Upper lobe of left lung (tissue), 4 donors: Measurements from ENCODE around the gene FLNB.

Experiments used
- CTCF ChIP-seq, 6 experiments: fragments of 450-650 bp in 4 of 6; fragments of 200-600 bp in 2 of 6; sonication (generic) in 2 of 6; IDR thresholded peaks; one replicate each; pipeline ENCODE4 v1.5.1; 2016 to 2019; ENCODE audit warnings: antibody characterized with exemption in 6 of 6
- EP300 ChIP-seq, 4 donors: sonication (generic); formaldehyde crosslinking; IDR thresholded peaks; one replicate each; pipeline ENCODE4 v1.5.1; 2017; ENCODE audit warnings: antibody characterized with exemption in 4 of 4, control low read depth in 2 of 4
- POLR2A ChIP-seq, 4 donors: fragments of 450-650 bp; IDR thresholded peaks; one replicate each; pipeline ENCODE4 v1.5.1; 2016 to 2017; ENCODE audit warnings: antibody characterized with exemption in 4 of 4, mild to moderate bottlenecking in 2 of 4
- POLR2AphosphoS5 ChIP-seq, 2 donors: sonication (generic); formaldehyde crosslinking; IDR thresholded peaks; one replicate each; pipeline ENCODE4 v1.5.1; 2017; ENCODE audit warnings: antibody characterized with exemption in 2 of 2

- no peak for TF ChIP-seq CTCF (IDR thresholded peaks at IDR 0.05)
- no peak for TF ChIP-seq EP300 (IDR thresholded peaks at IDR 0.05)
- no peak for TF ChIP-seq POLR2AphosphoS5 (IDR thresholded peaks at IDR 0.05)
- TF ChIP-seq POLR2A (IDR thresholded peaks at IDR 0.05) = no peak
These were observed 94.8 kb downstream of the FLNB start for GRCh38 chr3:58102976-58103451.
